SU-DHL-6 (cell line): ENCODE results near the gene HCFC1R1.

ENCODE experiments used
- H2AFZ ChIP-seq: fragments of 200-600 bp; sonication (generic); 2 replicates; pipeline ENCODE4 v1.6.1; 2014; ENCODE audit warnings: low read depth, mild to moderate bottlenecking, moderate library complexity, mixed read lengths, antibody characterized with exemption, low read length; ENCODE audit not compliant: severe bottlenecking
- H3F3A ChIP-seq: fragments of 200-600 bp; shearing (Covaris generic); 2 replicates; pipeline ENCODE4 v1.6.0; 2016; ENCODE audit warnings: antibody characterized with exemption, mild to moderate bottlenecking; ENCODE audit not compliant: insufficient read depth
- H3K27ac ChIP-seq: fragments of 200-600 bp; sonication (generic); 2 replicates; pipeline ENCODE4 v1.5.1; 2016; ENCODE audit warnings: low read depth, mild to moderate bottlenecking, low read length, moderate library complexity, mixed read lengths
- H3K27me3 ChIP-seq: fragments of 200-600 bp; sonication (generic), shearing (Covaris generic); 2 replicates; pipeline ENCODE4 v1.6.0; 2014; ENCODE audit warnings: mild to moderate bottlenecking, low read length
- H3K36me3 ChIP-seq: fragments of 200-600 bp; sonication (generic); 2 replicates; pipeline ENCODE4 v1.6.1; 2014; ENCODE audit warnings: mild to moderate bottlenecking, low read length, mixed read lengths
- H3K4me2 ChIP-seq: fragments of 300-600, 200-600 bp; shearing (Covaris generic), sonication (generic); 2 replicates; pipeline ENCODE4 v1.6.0; 2014; ENCODE audit warnings: low read length, low read depth, mild to moderate bottlenecking; ENCODE audit not compliant: poor library complexity, severe bottlenecking
- H3K4me3 ChIP-seq: fragments of 200-600 bp; sonication (generic); 2 replicates; pipeline ENCODE4 v1.5.1; 2014; ENCODE audit warnings: antibody characterized with exemption, low read length, mild to moderate bottlenecking, mixed read lengths; ENCODE audit not compliant: insufficient read depth, poor library complexity, severe bottlenecking
- H3K79me2 ChIP-seq: fragments of 200-600 bp; sonication (generic); 2 replicates; pipeline ENCODE4 v1.6.1; 2014; ENCODE audit warnings: mild to moderate bottlenecking, low read length, moderate library complexity; ENCODE audit not compliant: insufficient read depth
- H3K9ac ChIP-seq: fragments of 200-600 bp; sonication (generic); 2 replicates; pipeline ENCODE4 v1.7.0; 2014; ENCODE audit warnings: mild to moderate bottlenecking, low read length
- H3K9me2 ChIP-seq: fragments of 200-600 bp; sonication (generic); replicated peaks from 2 replicates; pipeline ENCODE4 v1.6.1; 2014; ENCODE audit warnings: low read length; ENCODE audit not compliant: insufficient read depth
- H3K9me3 ChIP-seq: fragments of 200-600 bp; sonication (generic); 2 replicates; pipeline ENCODE4 v1.6.1; 2014; ENCODE audit warnings: low read length, mixed read lengths; ENCODE audit not compliant: insufficient read depth
- H4K20me1 ChIP-seq: fragments of 200-600 bp; sonication (generic); 2 replicates; pipeline ENCODE4 v1.6.1; 2014; ENCODE audit warnings: low read depth, mild to moderate bottlenecking, antibody characterized with exemption, low read length, moderate library complexity, mixed read lengths
- EZH2phosphoT487 ChIP-seq: fragments of 200-600 bp; sonication (generic), shearing (Covaris generic); conservative IDR thresholded peaks from 2 replicates; pipeline ENCODE4 v1.6.1; 2018; ENCODE audit warnings: mild to moderate bottlenecking, antibody characterized with exemption, low read length, moderate library complexity, mixed read lengths
- TF ChIP-seq, protein P1 (sequence below): fragments of 200-600 bp; sonication (generic); IDR thresholded peaks from one replicate; pipeline ENCODE4 v1.5.1; 2017; ENCODE audit warnings: antibody characterized with exemption, mild to moderate bottlenecking, low read length, moderate library complexity; ENCODE audit not compliant: insufficient read depth, poor library complexity, severe bottlenecking

Gene HCFC1R1

GRCh38 chr16:3042376-3042775 lies 18.6 kb upstream of the HCFC1R1 start:
- no peaks in the 10 kb centered on the region for H3K9me3 ChIP-seq
- H3K9ac ChIP-seq = no peak overlapping the region
- H3K36me3 ChIP-seq = no peaks in the 10 kb centered on the region
- H3K4me2 ChIP-seq = no peak overlapping the region
- H2AFZ ChIP-seq = no peak overlapping the region
- no peaks in the 10 kb centered on the region for H3K9me2 ChIP-seq
- no peaks in the 10 kb centered on the region for H3F3A ChIP-seq
- TF ChIP-seq EZH2phosphoT487 = no peak
- TF ChIP-seq, protein P1, sequence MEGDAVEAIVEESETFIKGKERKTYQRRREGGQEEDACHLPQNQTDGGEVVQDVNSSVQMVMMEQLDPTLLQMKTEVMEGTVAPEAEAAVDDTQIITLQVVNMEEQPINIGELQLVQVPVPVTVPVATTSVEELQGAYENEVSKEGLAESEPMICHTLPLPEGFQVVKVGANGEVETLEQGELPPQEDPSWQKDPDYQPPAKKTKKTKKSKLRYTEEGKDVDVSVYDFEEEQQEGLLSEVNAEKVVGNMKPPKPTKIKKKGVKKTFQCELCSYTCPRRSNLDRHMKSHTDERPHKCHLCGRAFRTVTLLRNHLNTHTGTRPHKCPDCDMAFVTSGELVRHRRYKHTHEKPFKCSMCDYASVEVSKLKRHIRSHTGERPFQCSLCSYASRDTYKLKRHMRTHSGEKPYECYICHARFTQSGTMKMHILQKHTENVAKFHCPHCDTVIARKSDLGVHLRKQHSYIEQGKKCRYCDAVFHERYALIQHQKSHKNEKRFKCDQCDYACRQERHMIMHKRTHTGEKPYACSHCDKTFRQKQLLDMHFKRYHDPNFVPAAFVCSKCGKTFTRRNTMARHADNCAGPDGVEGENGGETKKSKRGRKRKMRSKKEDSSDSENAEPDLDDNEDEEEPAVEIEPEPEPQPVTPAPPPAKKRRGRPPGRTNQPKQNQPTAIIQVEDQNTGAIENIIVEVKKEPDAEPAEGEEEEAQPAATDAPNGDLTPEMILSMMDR = no peak
- no peak overlapping the region for H3K27ac ChIP-seq
- no peaks in the 10 kb centered on the region for H3K27me3 ChIP-seq
- no peak overlapping the region for H3K4me3 ChIP-seq
- H4K20me1 ChIP-seq = no peaks in the 10 kb centered on the region
- no peaks in the 10 kb centered on the region for H3K79me2 ChIP-seq

DNA sequence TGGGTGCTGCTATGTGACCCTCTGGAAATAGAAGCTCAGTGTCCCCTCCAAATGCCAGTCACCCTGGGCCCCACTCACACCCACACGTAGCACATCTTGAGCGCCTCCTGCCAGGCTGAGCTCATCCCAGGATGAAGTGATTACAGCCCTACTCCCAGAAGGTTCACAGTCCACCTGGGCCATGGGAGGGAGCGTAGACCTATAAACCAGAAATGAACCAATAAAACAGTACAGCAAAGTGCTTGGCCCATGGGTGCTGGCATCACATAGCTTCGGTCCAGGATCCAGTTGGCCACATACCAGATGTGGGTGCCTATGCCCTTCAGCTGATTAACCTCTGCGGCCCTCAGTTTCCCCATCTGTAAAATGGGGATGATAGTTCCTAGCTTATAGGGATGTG lies 15.2 kb upstream of the HCFC1R1 start:
- Histone ChIP-seq H3K4me2 (no peak overlapping the region), H3K9me3 (no peaks in the 10 kb centered on the region), H3K27ac (no peak overlapping the region), H2AFZ (no peak overlapping the region), H3K79me2 (no peaks in the 10 kb centered on the region), H3F3A (no peaks in the 10 kb centered on the region), H4K20me1 (no peaks in the 10 kb centered on the region), H3K4me3 (no peak overlapping the region), H3K27me3 (no peaks in the 10 kb centered on the region), H3K9me2 (no peaks in the 10 kb centered on the region), H3K9ac (no peak overlapping the region), H3K36me3 (no peaks in the 10 kb centered on the region)
- TF ChIP-seq, protein P1 = no peak
- TF ChIP-seq EZH2phosphoT487 = no peak

GRCh38 chr16:3038256-3038655 lies 14.5 kb upstream of the HCFC1R1 start:
- no peaks in the 10 kb centered on the region for H3K27me3 ChIP-seq
- H3K27ac ChIP-seq = no peak overlapping the region
- no peak for TF ChIP-seq EZH2phosphoT487
- TF ChIP-seq, protein P1 = no peak
- no peak overlapping the region for H2AFZ ChIP-seq
- no peaks in the 10 kb centered on the region for H3K79me2 ChIP-seq
- H3K9me2 ChIP-seq = no peaks in the 10 kb centered on the region
- H4K20me1 ChIP-seq = no peaks in the 10 kb centered on the region
- no peak overlapping the region for H3K4me3 ChIP-seq
- no peaks in the 10 kb centered on the region for H3F3A ChIP-seq
- no peak overlapping the region for H3K9ac ChIP-seq
- H3K4me2 ChIP-seq = no peak overlapping the region
- no peaks in the 10 kb centered on the region for H3K36me3 ChIP-seq
- no peaks in the 10 kb centered on the region for H3K9me3 ChIP-seq
